ENCODE results near the gene TUBB2A. TPM values are rescaled to one million over a fixed set of nuclear protein-coding genes. Genes with fewer than 3 reads are reported as not detected.
A peak's percentile ranks its signal among the peaks of the same experiment; 100 is the strongest.

TUBB2A gene
- total RNA-seq, 1 experiment from 2014 or later, result 70.2 TPM

GRCh38 chr6:3162565-3163247 lies 5.4 kb upstream of the TUBB2A start:
- TSS peak; percentile 65 for BruUV-seq (replicated peaks)
- Histone ChIP-seq H3K79me2 (ENCODE audit: low read length) (no peaks in the 10 kb centered on the region), H3K36me3 (ENCODE audit: low read depth, low read length) (no peaks in the 10 kb centered on the region), H3K27ac (ENCODE audit: low read length) (peak overlapping the region; percentile 69), H3K27me3 (ENCODE audit: low read length) (no peaks in the 10 kb centered on the region), H2AFZ (ENCODE audit: low read length) (peak overlapping the region; percentile 87), H3K9me2 (replicated peaks; ENCODE audit: low read length) (no peaks in the 10 kb centered on the region), H3K9me3 (ENCODE audit: low read length) (no peaks in the 10 kb centered on the region), H3K4me2 (ENCODE audit: low read length) (peak overlapping the region; percentile 86), H4K20me1 (ENCODE audit: low read length) (no peaks in the 10 kb centered on the region), H3F3A (ENCODE audit: low read length, unreplicated experiment) (no peaks in the 10 kb centered on the region), H3K4me3 (ENCODE audit: low read length) (peak overlapping the region; percentile 74), H3K4me1 (ENCODE audit: insufficient read depth, low read length) (peaks cover 27% of the 10 kb centered on the region), H3K9ac (ENCODE audit: low read length) (peak overlapping the region; percentile 79)
- ATAC-seq (peak; percentile 82), DNase-seq (peak; percentile 78)
- TF ChIP-seq CTCF (conservative IDR thresholded peaks at IDR 0.05; ENCODE audit: low read depth, low read length), result no peak
- TF ChIP-seq EZH2 (IDR thresholded peaks at IDR 0.05; ENCODE audit: low read length, unreplicated experiment), result no peak
- no peak for TF ChIP-seq EZH2phosphoT487 (IDR thresholded peaks at IDR 0.05; ENCODE audit: borderline replicate concordance, low read length)
- ChIA-PET POLR2A (ENCODE audit: unreplicated experiment) (interaction anchor here (0.6 to 1.7 kb wide), 5 partner anchors 42 to 280 kb away, joined by 3 to 12 read pairs (median 6); no protein-coding TSS in a partner anchor), CTCF (interaction anchor here (1.9 kb wide), 2 partner anchors 46 to 89 kb away, joined by 7 to 10 read pairs; no protein-coding TSS in a partner anchor)
- intact Hi-C loops (cut with micrococcal nuclease), result loop anchor here (1.0 to 2.0 kb wide), 2 partner anchors 47 to 88 kb away; no protein-coding TSS in a partner anchor

- Histone ChIP-seq H3K9ac (ENCODE audit: low read length) (peak overlapping the region; percentile 79; the same call in 1 of the 2 replicates), H3K36me3 (ENCODE audit: low read depth, low read length) (no peaks in the 10 kb centered on the region), H3K4me3 (ENCODE audit: low read length) (peak overlapping the region; percentile 74), H3K4me2 (ENCODE audit: low read length) (peak overlapping the region; percentile 86), H3K4me1 (ENCODE audit: insufficient read depth, low read length) (peaks cover 27% of the 10 kb centered on the region), H3K9me2 (replicated peaks; ENCODE audit: low read length) (no peaks in the 10 kb centered on the region), H3K9me3 (ENCODE audit: low read length) (no peaks in the 10 kb centered on the region), H3K27me3 (ENCODE audit: low read length) (no peaks in the 10 kb centered on the region), H3K79me2 (ENCODE audit: low read length) (no peaks in the 10 kb centered on the region), H3K27ac (ENCODE audit: low read length) (0 out of 2 replicates have a peak overlapping the region, but pooled peaks have one; percentile 69), H4K20me1 (ENCODE audit: low read length) (no peaks in the 10 kb centered on the region), H3F3A (ENCODE audit: low read length, unreplicated experiment) (no peaks in the 10 kb centered on the region), H2AFZ (ENCODE audit: low read length) (peak overlapping the region; percentile 87; the same call in 1 of the 2 replicates)
- TF ChIP-seq EZH2 (IDR thresholded peaks at IDR 0.05; ENCODE audit: low read length, unreplicated experiment) (no peak), CTCF (conservative IDR thresholded peaks at IDR 0.05; ENCODE audit: low read depth, low read length) (no peak), EZH2phosphoT487 (IDR thresholded peaks at IDR 0.05; ENCODE audit: borderline replicate concordance, low read length) (no peak)
- CTCF ChIA-PET, result interaction anchor here (0.5 to 1.9 kb wide), 3 partner anchors 19 to 89 kb away, joined by 5 to 10 read pairs (median 7); no protein-coding TSS in a partner anchor
- POLR2A ChIA-PET (ENCODE audit: unreplicated experiment), result interaction anchor here (0.6 to 1.7 kb wide), 5 partner anchors 42 to 281 kb away, joined by 3 to 12 read pairs (median 6); no protein-coding TSS in a partner anchor
- intact Hi-C loops (cut with micrococcal nuclease), result loop anchor here (1.0 to 2.0 kb wide), 2 partner anchors 47 to 89 kb away; no protein-coding TSS in a partner anchor
- no TSS peak for BruUV-seq (replicated peaks)
- no peak for ATAC-seq
- peak; percentile 14 for DNase-seq
Observed at GRCh38 chr6:3162067-3162497, 4.7 kb upstream of the TUBB2A start.
